Activated T-helper 9 cell treated with anti-CD3 and anti-CD28 coated beads, Interleukin-2, amount 50 U/mL, for 16 hours (primary cell): ENCODE results near the gene DDX11.
"Not testable (repeated sequence)": the region's sequence is repeated elsewhere in the genome, so short reads cannot be mapped to it uniquely, and the experiment has no call there.

Experiments used
- DNase-seq: peaks from one replicate; pipeline ENCODE4 v3.0.0-alpha.2; 2020; ENCODE audit warnings: low read depth

The DDX11 gene

DNA sequence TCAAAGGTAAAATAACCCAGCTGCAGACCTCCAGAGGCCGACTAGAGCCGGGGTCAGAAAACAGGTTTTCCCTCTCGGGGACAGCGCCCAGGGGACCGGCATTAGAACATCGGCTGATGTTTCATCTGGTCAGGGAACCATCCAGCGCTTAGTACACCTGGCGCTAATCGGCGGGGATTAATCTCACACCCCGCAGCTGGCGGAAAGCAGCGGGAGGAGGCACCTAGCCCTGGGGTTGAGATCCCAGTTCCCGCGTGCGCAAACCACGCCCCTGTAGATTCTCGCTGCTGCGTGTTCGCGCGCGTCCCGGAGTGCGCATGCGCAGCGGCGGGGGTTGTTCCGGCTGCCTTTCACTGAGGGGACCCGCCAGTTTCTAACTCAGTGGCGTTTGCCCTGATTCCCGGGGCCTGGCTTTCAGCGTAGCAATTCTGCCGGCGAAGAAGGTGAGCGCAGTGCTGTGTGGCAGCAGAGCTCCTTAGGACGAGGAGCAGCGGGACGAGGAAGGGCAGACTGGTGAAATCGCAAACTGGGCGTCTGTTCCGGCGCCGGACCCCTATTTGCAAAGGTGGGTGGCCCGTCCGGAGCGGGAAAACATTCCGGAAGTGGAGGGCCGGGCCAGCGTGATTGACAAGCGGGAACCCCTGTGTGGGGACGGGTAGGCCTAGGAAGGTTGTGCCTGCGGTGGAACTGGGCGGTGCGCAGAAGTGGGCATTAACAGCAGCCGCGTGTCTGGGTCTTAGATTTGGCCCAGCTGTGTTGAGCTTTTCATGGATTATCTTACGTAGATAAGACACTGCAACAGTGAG, at the start of gene DDX11:
Gene DDX11, plus strand, starts transcription at position 334 of the 806 bp plus-strand sequence. CDS start 4,534 bp downstream, outside the sequence.
- peak; percentile 89 for DNase-seq

DNA sequence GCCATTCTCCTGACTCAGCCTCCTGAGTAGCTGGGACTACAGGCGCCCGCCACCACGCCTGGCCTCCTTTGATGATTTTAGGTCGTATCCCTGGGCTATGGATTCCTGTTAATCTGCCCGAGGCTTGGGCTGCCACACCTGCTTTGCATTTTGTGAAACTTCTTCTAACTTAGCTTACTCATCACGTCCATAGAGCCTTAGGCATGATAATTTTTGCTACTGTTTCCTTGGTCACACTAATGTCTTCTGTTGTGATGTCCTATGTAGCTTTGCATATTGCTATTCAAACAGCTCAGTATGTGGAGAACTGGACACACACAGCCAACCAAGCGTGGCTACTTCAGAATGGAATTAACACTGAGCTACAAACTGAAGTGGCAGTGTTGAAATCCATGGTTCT, 47.5 kb upstream of the DDX11 start:
- DNase-seq, result no peak

DNA sequence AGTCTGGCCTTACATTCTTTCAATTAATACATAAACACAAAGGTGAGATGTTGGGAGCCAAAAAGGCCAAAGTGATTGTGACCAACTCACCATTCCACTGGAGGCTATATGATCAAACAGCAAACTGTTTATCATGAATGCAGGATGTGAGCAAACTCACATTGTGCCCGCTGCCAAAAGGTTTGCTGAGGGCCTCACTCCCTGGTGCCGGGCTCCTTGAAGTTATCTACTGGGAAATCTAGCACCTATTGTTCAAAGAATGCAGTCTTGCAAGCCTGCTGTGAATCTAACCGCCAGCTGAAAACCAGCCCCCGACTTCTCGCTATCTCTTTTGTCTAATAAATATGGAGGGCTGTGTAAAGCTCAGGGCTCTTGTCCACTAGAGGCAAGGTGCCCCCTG, 46.7 kb upstream of the DDX11 start:
- not testable (repeated sequence) for DNase-seq

DNA sequence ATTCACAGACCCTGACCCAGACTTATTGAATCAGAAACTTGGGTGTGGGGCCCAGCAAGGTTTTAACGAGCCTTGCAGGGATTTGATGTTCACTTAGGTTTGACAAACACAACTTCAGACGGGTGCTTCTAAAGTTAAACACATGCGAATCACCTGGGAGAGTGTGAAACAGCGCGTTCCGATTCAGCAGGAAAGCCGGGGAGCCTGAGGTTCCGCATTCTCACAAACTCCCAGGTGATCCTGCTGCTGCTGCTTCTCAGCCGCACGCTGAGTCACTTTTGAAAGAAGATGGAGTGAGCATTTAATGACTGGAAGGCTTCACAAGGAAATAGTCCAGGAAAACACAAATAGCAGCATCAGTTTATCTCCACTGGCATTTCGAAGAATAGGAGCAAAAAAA, 44.2 kb upstream of the DDX11 start:
- no peak for DNase-seq

DNA sequence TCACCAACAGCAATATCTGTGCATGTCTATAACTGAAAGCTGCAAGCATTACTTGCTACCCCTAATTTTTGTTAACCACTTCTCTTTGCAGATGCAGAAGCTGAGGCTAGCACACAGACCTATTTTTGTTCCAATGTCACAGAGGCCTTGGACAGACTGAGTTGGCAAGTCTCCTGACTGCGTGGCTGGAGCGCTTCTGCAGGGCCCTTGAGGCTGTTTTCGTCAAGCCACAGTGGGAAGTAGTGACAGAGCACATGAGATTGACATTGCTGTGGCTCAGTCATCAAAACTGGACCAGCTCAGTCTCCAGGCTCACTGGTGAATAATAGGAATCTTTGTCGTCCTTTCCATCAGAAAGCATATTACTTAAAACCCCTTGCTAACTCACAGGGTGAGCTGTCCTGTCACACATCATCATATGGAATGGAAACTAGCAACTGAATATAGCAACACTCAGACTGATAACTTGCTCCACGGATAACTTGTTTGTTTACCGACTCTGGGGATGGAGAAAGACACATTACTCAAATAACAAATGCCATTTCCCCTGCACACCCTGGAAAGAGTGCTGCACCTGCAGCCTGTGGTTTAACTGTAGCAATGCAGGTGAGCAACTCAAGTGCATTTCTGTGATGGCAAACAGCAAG, 43.6 kb upstream of the DDX11 start:
- DNase-seq, result no peak

DNA sequence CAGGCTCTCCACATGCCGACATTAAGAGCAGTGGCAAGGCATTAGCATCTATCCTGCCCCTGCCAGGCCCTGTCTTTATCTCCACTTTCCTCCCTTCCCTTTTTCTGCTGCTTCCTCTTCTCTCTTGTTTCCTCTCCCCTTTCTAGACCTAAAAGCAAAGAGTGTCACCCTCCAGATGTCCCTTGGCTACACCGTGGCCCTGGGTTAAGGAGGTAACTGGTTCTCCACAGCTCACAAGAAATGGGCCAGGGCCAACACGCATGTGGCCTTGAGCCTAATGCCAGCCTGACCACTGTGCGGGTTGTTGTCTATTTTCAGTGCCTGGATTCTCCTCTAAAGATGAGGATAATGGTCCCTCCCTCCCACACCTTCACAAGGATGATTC, 41.7 kb upstream of the DDX11 start:
- no peak for DNase-seq

DNA sequence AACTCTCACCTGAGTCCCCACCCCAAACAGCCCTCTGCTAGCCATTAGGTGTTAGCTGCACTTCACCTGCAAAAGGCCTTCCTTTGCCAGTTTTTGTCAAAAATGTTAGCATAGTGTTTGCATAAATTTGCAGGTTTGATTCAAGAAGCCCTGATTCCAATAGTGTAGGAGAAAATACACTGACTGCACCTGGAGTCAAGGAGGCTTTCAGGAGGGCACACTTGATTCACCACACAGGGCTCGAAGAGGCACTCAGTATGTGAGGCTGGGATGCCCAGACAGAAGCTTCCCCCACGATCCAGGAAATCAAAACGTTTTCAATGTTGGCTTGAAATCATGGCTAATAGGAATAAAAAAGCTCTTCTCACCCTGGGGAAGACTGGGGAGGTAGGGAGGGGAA, 40.5 kb upstream of the DDX11 start:
- DNase-seq, result no peak

DNA sequence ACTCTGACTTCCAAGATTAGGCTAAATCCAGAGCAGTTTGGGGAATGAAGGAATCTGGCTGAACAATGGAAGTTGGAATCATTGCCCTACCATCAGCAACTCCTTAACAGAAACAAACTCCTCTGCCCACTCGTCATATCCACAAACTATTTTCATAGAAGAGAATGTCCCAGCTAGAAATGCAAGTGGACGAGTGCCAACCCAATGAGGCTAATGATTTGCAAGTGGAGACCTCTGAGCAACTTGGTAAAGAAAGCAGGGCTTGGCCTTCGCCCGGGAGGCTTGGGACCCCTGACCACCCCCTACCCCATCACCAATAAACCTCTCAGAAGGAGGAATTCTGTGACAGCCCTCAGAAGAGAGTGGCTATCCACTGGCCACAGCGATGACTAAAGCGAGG, 40.0 kb upstream of the DDX11 start:
- DNase-seq, result no peak

DNA sequence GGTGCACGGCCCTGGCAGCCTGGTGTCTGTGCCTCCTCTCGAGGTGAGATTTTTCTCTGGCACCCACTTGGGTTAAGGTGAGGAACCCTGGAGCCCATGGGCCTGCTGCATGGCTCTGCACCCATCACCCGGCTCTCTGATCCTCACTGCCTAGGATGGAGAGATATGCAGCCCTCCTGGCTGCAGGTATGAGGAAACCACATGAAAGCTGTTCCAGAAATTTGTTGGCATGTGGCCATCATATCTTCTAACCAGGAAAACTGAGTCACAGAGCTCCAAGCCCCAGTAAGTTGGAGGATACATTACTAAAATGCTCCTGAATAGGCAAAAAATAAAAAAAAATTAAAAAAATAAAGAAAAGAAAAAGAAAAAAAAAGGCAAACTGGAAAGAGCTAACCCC, 39.3 kb upstream of the DDX11 start:
- no peak for DNase-seq

DNA sequence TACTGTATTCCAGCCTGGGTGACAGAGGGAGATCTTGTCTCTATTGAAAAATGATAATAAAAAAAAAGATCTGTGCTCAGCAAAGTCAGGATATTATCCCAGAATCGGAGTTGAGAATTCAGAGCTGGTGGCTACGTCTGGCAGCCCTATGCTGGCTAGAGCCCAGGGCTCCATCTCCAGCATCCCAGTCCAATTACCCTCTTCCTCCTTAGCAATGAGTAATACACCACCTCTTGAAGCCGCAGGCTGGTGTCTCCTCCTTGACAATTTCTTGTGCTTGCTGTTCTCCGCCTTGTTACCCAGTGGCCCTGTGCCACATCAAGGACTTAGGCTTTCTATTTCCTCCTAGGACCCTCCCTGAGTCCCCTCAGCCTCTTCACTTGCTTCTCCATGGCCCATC, 38.4 kb upstream of the DDX11 start:
- no peak for DNase-seq

DNA sequence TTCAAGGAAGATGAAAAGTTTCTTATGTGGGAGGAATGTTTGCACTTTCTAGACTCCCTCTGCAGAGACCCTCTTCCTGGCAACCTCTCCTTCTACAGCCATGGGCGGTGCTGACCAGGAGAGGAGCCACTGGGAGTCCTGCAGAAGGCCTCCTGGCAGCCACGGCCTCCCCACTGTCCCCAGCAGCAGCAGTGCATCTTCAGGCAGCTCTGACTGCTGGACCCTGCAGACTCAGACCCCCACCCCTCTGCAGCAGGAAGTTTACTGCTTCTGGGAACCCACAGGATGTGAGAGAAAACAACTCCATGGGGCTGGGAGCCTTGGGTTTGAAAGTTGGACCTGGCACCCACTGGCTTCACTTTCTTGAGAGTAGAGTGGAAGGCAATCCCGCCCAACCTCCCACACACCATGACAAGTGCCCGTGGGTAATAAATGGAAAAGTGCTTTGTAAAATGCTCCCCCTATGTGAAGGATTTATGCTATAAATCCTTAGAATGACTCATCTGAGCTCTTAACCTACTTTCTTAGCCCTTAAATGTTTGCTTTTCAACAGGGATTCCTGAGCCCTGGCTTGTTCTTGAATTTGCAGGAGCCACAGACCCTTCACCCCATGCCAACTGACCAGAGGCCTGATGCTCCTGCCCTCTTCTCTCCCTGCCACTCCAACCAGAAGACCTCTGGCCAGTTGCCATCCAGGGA, 37.5 kb upstream of the DDX11 start:
- DNase-seq, result no peak

DNA sequence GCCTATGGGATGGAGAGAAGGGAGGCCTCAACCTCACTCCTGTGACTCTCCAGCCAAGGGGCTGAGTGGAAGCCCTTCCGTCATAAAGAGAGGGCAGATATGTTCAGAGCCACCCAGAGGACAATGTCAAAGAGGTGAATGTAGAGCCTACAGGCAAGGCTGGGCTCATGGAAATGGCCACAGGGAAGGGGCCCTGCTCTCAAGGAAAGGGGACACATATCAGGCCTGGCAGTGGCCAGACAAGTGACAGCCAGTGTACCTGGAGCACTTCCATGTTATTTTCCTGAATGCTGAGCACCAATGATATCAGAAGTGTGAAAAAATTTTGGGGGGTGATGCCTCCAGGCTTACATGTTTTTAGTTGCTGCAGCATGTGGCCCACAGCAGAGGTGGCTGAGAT, 36.6 kb upstream of the DDX11 start:
- DNase-seq, result no peak

DNA sequence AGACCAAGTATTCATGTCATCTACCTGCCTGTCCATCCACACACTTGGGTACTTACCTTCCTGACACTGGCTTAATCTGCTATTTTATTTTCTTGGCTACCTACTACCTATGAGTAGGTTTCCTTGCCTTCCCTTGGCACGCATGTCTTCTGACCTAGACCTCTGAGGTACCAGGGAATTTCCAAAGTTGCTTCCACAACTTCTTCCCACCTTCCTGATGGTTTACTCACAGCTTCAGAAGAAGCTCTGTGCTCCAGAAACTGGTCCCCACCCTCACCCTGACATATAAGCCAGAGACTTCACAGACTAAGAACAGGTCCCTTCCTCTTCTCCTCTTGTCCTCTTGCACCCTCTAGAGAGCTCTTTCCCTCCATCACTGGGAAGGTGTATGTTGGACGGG, 35.7 kb upstream of the DDX11 start:
- no peak for DNase-seq

DNA sequence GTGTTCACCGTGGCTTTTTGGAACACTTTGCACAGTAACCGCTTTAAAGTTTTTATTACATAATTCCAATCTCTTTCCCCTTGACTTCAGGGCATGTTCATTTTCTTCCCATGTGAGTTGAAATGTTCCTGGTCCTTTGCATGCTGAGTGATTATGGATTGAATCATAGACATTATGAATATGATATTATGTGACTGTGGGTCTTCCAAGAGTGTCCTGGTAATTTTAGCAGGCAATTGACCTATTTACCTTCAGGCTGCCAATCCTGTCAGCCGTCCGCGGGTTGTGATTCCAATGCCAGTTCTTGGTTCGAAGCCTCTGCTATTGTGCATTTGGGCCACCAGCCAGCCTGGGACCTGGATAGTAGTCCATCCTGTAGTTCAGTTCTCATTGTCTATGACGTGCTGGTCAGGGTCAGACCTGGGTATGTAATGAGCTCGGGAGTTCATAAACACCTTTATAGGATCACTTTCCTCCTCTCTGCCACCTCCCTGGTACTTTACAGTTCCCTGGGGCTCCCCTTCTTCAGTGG, 32.6 kb upstream of the DDX11 start:
- DNase-seq, result no peak

DNA sequence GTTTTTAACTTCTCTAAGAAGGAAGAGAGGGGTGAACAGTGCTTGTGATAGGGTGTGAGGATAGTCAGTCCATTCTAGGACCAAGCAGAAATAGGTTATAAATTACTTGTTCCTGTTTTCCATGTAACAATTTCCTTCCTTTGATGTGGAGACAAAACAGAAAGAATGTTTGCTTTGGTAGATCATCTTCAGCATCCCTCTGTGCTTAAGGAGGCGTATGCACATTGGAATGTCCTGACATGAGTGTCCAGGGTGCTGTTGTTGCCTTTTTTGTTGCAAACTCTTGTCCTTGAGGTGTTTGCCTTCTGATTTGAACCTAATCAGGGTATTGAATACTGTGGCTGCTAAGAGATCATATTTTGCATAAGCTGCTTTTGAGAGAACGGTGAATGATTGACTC, 23.5 kb upstream of the DDX11 start:
- DNase-seq, result not testable (repeated sequence)

DNA sequence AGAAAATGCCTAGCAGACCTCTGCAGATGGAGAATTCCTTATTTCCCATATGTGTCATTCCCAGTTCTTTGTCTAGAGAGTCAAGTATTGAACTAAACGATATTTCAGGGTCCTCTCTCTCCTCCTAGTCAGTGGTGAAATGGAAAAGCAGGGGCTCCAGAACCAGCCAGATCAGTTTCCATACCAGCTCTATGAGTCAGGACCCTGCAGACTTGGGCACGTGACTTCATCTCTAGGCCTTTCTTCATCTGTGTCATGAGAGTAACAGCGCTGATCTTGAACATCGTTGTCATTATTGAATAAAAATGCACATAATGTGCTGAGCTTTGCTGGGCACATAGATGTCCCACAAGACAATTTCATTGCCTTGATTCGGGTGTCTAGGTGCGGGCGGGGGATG, 23.1 kb upstream of the DDX11 start:
- DNase-seq, result not testable (repeated sequence)

DNA sequence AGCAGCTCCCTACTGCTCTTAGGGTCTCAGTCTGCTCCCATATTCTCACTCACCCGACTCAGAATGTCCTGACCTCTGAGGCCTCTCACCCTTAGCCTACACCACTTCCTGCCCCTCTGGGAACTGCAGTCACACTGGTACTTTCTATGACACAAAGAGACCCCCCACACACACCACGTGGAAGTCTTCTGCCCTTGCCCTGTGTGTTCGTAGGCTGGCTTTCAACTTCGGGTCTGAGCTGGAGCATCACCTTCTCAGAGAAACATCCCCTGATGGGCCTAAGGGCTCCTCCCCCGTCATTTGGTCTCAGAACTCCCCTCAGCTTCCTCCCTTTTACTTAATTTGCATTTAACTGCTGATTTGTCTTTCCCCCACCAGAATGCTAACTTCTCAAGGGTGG, 22.0 kb upstream of the DDX11 start:
- not testable (repeated sequence) for DNase-seq

DNA sequence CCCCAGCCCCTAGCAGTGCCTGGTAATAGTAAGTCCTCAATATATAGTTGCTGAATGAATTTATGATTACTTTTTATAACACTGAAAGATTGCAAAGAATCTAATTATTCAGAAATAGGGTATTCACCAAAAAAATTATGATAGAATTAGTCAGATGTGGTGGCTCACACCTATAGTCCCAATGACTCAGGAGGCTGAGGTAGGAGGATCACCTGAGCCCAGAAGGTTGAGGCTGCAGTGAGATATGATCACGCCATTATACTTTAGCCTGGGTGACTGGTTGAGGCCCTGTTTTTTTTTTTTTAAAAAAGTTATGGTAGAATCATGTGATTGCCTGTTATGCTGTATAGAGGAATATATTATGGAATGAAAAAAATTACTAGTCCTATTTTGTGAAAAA, 21.5 kb upstream of the DDX11 start:
- DNase-seq, result not testable (repeated sequence)

DNA sequence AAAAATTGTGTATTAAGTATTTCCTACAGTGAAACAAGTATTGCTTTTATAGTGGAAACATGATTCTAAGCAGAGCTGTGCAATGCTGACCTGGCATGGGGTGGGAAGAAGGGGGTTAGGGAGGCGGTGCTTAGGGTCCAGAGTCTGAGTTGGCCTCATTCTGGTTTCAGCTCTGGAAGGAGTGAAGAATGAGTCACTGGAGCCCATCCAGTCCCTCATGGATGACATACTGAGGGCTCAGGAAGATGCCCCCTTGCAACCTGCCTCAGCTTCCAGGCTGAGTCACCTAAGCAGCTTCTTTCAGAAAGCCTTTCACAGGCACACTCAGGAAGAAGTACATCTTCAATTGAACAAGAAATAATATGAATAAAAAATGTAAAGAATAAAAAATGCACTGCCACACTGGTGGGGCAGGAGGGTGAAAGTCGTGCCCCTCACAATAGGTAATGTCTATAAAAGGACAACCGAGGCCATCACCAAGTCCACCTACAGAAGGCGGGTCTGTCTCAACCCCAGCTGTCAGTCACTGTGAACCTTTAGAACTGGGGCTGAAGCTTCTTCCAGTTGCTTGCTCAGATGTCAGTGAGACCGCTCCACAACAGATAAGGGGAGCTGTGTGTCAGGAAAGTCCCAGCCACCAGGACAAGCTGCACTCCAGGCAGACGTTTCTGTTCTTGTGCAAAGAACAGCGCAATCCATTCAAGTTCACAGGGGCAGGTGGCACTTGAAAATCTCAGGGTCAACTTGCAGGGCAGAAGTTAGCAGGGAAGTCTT, 20.8 kb upstream of the DDX11 start:
- DNase-seq, result not testable (repeated sequence)

DNA sequence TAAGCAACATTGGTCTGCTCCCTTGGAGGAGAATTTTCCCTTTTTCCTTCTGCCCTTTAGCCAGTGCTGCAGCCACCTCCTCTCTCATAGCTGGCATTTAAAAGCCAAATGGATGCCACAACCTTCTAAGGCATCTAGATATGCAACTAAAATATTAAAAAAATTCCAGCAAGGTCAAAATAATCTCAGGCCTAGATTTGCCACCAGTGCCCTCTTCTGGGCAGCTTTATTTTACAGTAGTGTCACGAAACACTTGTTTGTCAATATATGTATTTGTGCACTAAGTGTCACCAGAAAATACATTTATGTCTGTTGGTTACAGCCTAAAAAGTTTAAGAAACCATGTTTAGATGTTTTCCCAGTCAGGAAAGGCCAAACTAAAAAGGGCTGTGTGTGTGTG, 19.7 kb upstream of the DDX11 start:
- DNase-seq, result not testable (repeated sequence)

DNA sequence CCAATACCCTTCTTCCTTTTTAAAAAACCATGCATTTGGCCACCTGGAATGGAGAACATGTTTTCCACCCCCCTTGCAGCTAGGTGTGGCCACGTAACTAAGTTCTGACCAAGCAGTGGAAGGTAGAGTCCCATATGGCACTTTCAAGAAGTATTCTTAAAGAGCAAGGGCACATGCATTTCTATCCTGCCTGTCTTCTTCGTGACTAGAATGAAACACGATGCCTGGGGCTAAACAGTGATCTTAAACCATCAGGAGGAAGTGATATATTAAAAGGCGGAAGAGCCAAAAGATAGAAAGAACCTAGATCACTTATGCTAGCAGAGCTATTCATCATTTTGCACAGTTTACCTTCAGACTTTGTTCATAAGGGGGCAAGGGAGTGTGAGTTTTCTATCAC, 16.0 kb upstream of the DDX11 start:
- no peak for DNase-seq

DNA sequence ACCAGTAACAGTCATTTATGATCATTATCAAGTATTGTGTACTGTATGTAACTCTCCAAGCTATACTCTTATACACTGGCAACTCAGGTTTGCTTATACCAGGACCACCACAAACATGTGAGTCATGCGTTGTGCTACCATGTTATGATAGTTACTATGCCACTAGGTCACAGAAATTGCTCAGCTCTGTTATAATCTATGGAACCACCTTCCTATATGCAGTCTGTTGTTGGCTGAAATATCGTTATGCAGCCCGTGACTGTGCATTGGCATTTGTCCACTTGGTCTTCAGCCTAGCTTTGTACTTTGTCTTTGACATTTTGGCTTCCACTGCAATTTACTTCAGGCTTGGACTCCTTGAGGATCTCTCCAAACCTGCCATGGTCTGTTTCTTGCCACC, 7.5 kb upstream of the DDX11 start:
- DNase-seq, result not testable (repeated sequence)
